NB4 (cell line): Measurements from ENCODE around the gene WDR47.
"Not testable (repeated sequence)": the region's sequence is repeated elsewhere in the genome, so short reads cannot be mapped to it uniquely, and the experiment has no call there.

ENCODE experiments used
- POLR2A ChIP-seq: IDR thresholded peaks from 2 replicates; pipeline ENCODE4 v1.6.1; 2011; ENCODE audit warnings: mild to moderate bottlenecking; ENCODE audit not compliant: insufficient read length; ENCODE audit errors: extremely low read depth
- TF ChIP-seq, protein P1 (sequence below): IDR thresholded peaks from one replicate; pipeline ENCODE4 v1.5.1; 2012; ENCODE audit warnings: low read depth, low read length
- TF ChIP-seq, protein P2 (sequence below): IDR thresholded peaks from 2 replicates; pipeline ENCODE4 v1.6.1; 2011; ENCODE audit warnings: low read depth, low read length

DNA sequence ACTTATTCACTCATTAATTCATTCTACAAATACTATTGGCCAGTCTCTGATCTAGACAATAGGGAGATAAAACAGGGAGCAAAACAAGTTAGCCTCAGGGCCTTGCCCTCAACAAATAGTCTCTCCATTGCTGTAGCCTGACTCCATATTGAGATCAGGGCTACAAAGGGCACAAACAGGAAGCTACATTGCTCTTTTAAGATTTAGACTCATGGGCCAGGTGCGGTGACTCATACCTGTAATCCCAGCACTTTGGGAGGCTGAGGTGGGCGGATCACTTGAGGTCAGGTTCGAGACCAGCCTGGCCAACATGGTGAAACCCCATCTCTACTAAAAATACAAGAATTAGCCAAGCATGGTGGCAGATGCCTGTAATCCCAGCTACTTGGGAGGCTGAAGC, 45.3 kb downstream of the WDR47 start:
- TF ChIP-seq, protein P1, sequence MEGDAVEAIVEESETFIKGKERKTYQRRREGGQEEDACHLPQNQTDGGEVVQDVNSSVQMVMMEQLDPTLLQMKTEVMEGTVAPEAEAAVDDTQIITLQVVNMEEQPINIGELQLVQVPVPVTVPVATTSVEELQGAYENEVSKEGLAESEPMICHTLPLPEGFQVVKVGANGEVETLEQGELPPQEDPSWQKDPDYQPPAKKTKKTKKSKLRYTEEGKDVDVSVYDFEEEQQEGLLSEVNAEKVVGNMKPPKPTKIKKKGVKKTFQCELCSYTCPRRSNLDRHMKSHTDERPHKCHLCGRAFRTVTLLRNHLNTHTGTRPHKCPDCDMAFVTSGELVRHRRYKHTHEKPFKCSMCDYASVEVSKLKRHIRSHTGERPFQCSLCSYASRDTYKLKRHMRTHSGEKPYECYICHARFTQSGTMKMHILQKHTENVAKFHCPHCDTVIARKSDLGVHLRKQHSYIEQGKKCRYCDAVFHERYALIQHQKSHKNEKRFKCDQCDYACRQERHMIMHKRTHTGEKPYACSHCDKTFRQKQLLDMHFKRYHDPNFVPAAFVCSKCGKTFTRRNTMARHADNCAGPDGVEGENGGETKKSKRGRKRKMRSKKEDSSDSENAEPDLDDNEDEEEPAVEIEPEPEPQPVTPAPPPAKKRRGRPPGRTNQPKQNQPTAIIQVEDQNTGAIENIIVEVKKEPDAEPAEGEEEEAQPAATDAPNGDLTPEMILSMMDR: not testable (repeated sequence)
- TF ChIP-seq, protein P2, sequence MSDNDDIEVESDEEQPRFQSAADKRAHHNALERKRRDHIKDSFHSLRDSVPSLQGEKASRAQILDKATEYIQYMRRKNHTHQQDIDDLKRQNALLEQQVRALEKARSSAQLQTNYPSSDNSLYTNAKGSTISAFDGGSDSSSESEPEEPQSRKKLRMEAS: not testable (repeated sequence)
- not testable (repeated sequence) for TF ChIP-seq POLR2A
